Hypothalamus (tissue), 51 donors: ENCODE data around the gene ARFGEF2.
"Not testable (repeated sequence)": the region's sequence is repeated elsewhere in the genome, so short reads cannot be mapped to it uniquely, and the experiment has no call there.

Experiments used
- DNase-seq, 51 donors: peaks; one replicate each; lab custom pipeline; 2025; lab: John Stamatoyannopoulos, UW

ARFGEF2 gene

DNA sequence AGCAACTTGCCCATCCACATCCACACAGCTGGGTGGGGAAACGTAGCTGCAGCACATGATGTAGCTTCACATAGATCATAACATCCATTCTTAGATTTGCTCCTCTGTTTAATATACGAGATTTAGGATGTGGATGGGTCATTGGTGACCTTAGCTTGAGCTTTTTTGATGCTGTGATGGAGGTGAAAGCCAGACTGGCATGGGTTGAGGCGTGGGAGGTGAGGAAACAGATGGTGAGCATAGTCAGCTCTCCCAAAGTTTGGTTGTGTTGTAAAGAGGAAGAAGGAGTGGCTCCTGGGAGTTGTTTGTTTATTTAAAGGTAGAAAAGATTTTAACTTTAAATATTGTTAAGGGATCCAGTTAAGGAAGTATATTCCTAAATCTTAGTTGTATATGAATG lies 5.3 kb downstream of the ARFGEF2 start:
- DNase-seq: no peak

DNA sequence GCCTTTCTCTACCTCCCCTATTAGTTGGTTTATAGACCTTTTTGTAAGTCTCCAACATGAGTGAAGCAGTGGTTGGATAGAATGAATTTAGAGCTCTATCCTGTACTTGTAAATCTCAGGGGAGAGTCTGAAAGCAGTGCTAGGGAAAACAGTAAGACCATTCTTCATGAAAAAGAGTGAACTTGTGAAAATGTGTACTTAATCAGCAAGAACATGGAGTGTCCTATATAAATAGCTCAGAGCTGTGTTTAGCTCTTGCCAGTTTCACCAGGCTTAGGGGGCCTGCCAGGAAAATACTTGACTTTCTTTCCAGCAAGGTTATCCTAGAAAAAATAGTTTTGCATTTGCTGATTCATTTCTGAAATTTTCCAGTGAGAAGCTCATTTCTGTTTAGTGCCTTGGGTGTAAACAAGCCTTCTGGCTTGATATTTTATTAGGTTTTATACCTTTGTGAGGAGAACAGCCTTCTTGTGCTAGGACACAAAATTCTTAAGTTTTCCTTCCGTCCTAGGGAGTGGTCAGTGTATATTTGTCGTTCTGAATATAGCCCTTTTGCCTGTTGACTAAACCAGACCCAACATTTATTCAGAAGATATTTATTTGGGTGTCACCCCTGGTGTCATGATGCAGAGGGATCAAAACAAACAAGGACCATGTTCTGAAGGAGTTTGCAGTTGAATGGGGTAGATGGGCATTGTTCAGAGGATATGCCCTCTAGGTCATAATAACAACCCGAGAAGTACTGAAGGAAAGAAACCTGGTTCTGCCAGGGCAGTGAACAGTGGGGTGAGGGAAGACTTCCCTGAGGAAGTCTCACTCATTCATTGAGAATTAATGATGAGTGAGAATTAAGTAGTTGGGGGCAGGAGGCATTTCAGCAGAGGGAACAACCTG lies 7.6 kb downstream of the ARFGEF2 start:
- peak in 1 of 51 donors; percentile 10 for DNase-seq

- no peak for DNase-seq
Observed at GRCh38 chr20:48930035-48930434, 8.5 kb downstream of the ARFGEF2 start.

DNA sequence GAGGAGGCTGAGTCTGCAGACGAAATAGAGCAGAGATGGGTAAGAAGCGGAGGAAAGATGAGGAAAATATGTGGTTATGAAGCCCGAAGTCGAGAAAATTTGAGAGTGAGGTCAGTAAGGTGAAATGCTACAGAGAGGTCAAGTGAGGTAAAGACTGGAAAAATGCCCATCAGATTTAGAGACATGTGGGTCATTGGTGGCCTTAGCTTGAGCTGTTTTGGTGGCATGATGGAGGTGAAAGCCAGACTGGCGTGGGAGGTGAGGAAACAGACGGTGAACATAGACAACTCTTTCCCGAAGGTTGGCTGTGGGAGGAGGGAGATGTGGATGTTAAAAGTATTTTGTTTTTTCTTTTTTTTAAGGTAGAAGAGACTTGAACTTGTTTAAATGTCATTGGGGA lies 9.4 kb downstream of the ARFGEF2 start:
- DNase-seq: no peak

- DNase-seq: no peak
Observed at GRCh38 chr20:48931527-48932374, 10.2 kb downstream of the ARFGEF2 start.

- no peak for DNase-seq
Observed at GRCh38 chr20:48932375-48932941, 10.9 kb downstream of the ARFGEF2 start.

- DNase-seq: no peak
Observed at GRCh38 chr20:48933017-48933766, 11.7 kb downstream of the ARFGEF2 start.

GRCh38 chr20:48934273-48934877 lies 12.9 kb downstream of the ARFGEF2 start:
- DNase-seq: not testable (repeated sequence)

- DNase-seq: not testable (repeated sequence)
Observed at GRCh38 chr20:48934966-48935365, 13.5 kb downstream of the ARFGEF2 start.

DNA sequence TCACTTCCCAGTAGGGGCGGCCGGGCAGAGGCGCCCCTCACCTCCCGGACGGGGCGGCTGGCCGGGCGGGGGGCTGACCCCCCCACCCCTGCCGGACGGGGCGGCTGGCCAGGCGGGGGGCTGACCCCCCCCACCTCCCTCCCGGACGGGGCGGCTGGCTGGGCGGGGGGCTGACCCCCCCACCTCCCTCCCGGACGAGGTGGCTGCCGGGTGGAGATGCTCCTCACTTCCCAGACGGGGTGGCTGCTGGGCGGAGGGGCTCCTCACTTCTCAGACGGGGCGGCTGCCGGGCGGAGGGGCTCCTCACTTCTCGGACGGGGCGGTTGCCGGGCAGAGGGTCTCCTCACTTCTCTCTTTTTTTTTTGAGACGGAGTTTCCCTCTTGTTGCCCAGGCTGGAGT lies 14.7 kb downstream of the ARFGEF2 start:
- not testable (repeated sequence) for DNase-seq

DNA sequence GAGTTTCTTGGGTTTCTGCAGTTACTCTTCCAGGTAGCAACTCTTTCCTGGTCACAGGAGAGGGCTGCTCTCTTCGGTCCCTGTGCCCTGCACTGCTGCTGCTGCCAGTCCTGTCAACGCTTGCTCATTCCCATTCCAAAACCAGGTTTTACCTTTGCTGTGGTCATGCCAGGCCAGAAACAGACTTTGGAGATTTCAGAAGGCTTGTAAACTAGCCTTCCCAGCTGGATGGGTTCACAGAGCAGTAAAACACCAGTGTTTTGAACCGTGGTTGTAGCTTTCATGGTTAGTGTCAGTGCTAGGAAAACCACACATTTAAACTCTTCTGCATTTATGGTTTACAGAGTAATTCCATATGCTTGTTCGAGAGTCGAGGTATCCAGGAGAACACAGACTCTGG lies 16.2 kb downstream of the ARFGEF2 start:
- no peak for DNase-seq

DNA sequence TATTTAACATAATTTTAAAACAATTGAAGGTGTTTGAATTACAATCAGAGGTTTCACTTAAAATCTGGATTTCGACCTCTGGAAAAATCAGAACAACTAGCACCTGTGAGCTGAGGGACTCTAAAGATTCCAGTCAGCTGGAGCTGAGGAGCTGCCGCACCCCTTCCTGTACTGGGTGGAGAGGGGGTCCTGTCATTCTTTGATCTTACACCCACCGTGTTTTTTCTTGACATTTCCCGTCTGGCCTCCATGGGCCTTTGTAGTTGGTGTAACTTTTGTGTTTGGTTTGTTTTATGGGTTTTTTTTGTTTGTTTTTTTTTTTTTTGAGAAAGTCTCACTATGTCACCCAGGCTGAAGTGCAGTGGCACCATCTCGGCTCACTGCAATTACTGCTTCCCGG lies 17.2 kb downstream of the ARFGEF2 start:
- no peak for DNase-seq

DNA sequence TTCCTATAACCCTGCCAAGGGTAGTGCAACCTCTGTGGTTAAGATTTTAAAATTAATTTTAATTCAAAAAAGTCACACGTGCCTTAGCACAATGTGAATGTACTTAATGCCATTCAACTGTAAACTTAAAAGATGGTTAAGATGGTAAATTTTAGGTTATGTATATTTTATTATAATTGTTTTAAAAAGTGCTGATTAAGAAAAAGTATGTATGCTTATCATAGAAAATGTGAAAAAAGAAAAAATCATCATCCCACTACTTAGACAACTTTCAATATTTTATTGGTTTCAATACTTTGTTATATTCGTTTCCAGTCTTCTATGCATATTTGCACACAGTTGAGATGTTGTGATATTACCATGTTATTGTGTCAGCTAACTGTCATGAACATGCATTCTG lies 18.7 kb downstream of the ARFGEF2 start:
- DNase-seq: no peak

GRCh38 chr20:48941467-48941866 lies 20.0 kb downstream of the ARFGEF2 start:
- no peak for DNase-seq

DNA sequence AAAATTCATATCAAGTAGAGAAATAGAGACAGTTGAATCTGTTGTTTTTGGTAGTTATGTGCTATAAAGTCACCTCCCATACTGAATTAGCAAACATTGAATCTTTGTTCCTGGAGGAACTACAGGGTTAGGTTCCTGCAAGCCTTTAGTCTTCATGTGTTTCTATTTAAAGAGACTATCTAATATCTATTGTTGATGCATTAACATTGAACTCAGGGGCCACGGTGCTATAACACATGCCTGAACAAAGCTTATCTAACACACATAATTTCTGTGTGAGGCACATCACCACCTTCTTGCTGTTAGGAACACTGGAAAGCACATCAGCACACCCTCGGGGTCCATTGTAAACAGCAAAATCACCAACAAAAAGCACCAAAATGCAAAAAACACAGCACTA lies 21.2 kb downstream of the ARFGEF2 start:
- DNase-seq: no peak

- no peak for DNase-seq
Observed at GRCh38 chr20:48944663-48945297, 23.3 kb downstream of the ARFGEF2 start.

DNA sequence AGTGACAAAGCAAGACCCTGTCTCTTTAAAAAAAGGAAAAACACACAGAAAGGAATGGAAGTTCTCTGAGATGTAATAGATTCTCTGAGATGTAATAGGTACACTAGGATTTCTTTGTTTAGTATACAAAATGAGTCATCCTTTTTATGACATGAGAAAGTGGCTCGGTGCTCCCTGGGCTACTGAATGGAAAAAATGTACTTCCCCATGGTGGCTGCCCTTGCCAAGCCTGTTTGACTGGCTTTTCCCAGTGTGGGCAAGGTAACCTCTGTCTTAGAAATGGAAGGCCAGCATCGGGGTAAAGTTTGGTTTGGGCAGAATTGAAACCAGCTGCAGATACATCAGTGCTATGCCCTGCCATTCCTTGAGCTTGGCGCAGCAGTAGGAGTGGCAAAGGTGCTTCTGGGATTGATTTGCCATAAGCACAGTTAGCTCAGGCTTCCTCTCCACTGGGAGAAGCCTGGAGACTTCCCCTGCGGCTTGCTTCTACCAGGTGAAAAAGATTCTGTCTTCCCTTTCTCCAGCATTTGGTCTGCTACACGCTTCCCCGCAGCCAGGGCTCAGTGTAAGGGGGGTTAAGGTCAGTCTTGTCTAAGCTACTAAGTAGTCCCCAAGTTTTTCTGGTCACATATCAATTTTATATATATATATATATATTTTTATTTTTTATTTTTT lies 24.5 kb downstream of the ARFGEF2 start:
- DNase-seq: no peak

DNA sequence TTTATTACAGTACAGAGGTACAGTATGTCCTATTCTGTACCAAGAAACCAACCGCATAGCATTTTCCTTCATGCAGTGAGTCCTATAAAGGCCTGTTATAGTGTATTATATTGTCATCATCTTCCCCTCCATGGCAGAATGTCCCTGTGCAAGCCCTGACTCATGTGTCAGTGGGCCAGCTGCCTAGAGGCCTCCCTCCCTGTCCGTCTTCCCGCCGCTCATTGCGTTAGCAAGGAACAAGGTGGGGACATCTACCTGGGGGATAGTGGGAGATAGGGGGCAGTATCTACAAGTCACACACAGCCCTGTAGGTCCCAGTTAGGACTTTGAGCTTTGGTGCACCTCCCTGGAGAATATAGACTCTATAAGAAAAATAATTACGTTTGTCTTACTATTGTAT lies 27.1 kb downstream of the ARFGEF2 start:
- DNase-seq: no peak
